ENCODE results near the gene PTCH2.
A peak's percentile ranks its signal among the peaks of the same experiment; 100 is the strongest.

PTCH2 gene

GRCh38 chr1:44808938-44809917, 33.8 kb downstream of the PTCH2 start:
- peak overlapping the region; percentile 72 for H3K27ac ChIP-seq (ENCODE audit: extremely low read depth, low read depth, low read length)
- no peaks in the 10 kb centered on the region for H3K9me3 ChIP-seq (ENCODE audit: control insufficient read depth, insufficient read depth, low read depth, low read length)
- H3K4me1 ChIP-seq (ENCODE audit: control insufficient read depth, insufficient read depth, low read length), result peaks cover 19% of the 10 kb centered on the region
- POLR2A ChIA-PET, result interaction anchor here (0.7 to 4.0 kb wide), 15 partner anchors 9 to 539 kb away, joined by 3 to 84 read pairs (median 7); partner anchors contain the start of genes EIF2B3, HECTD3, MUTYH and PLK3
- CTCF ChIA-PET, result interaction anchor here (0.6 to 2.0 kb wide), 13 partner anchors 8 to 493 kb away, joined by 3 to 13 read pairs (median 4); partner anchors contain the start of genes PLK3 and UROD
- TF ChIP-seq ZNF311 (tag by site-specific recombination; IDR thresholded peaks at IDR 0.05; ENCODE audit: borderline replicate concordance) (no peak), ZFHX2 (tag by site-specific recombination; conservative IDR thresholded peaks at IDR 0.05) (peak; percentile 82), ZIC2 (tag by site-specific recombination; IDR thresholded peaks at IDR 0.05) (peak; percentile 47; the same call in 1 of the 2 replicates), ZBTB48 (tag by site-specific recombination; IDR thresholded peaks at IDR 0.05) (0 out of 2 replicates have a peak, but pooled peaks have one; percentile 33), EGR2 (tag by site-specific recombination; IDR thresholded peaks at IDR 0.05; ENCODE audit: low read depth) (peak; percentile 81), ZNF121 (tag by site-specific recombination; IDR thresholded peaks at IDR 0.05) (0 out of 2 replicates have a peak, but pooled peaks have one; percentile 24)
- TF ChIP-seq, protein P1, sequence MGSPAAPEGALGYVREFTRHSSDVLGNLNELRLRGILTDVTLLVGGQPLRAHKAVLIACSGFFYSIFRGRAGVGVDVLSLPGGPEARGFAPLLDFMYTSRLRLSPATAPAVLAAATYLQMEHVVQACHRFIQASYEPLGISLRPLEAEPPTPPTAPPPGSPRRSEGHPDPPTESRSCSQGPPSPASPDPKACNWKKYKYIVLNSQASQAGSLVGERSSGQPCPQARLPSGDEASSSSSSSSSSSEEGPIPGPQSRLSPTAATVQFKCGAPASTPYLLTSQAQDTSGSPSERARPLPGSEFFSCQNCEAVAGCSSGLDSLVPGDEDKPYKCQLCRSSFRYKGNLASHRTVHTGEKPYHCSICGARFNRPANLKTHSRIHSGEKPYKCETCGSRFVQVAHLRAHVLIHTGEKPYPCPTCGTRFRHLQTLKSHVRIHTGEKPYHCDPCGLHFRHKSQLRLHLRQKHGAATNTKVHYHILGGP (tag by site-specific recombination; IDR thresholded peaks at IDR 0.05), result no peak
- H3K36me3 ChIP-seq (ENCODE audit: control insufficient read depth in 2 of 2, insufficient read depth in 1 of 2, low read length in 2 of 2), result peaks cover 0 to 45% of the 10 kb centered on the region in 2 experiments; a peak in 1 of 3 replicates
- peak overlapping the region; percentile 33 for H3K4me3 ChIP-seq (ENCODE audit: low read depth, low read length)

- Histone ChIP-seq H3K4me1 (ENCODE audit: control insufficient read depth, insufficient read depth, low read length) (peaks cover 19% of the 10 kb centered on the region), H3K36me3 (ENCODE audit: control insufficient read depth in 2 of 2, insufficient read depth in 1 of 2, low read length in 2 of 2) (peaks cover 0 to 49% of the 10 kb centered on the region in 2 experiments; a peak in 1 of 3 replicates), H3K27ac (ENCODE audit: extremely low read depth, low read depth, low read length) (peak within 1 kb of the TSS; percentile 72), H3K9me3 (ENCODE audit: control insufficient read depth, insufficient read depth, low read depth, low read length) (no peaks in the 10 kb centered on the region), H3K4me3 (ENCODE audit: low read depth, low read length) (peak within 1 kb of the TSS; percentile 33)
- ChIA-PET CTCF (interaction anchor here (0.6 to 2.0 kb wide), 13 partner anchors 8 to 204 kb away, joined by 3 to 13 read pairs (median 4); partner anchors contain the start of genes PLK3 and UROD), POLR2A (interaction anchor here (0.5 to 4.0 kb wide), 18 partner anchors 8 to 714 kb away, joined by 3 to 84 read pairs (median 4); partner anchors contain the start of genes BEST4, CCDC163, EIF2B3 and HECTD3)
- TF ChIP-seq PRDM10 (tag by site-specific recombination; IDR thresholded peaks at IDR 0.05) (peak; percentile 98), ZXDB (tag by site-specific recombination; IDR thresholded peaks at IDR 0.05) (peak; percentile 26; the same call in 1 of the 2 replicates), ZNF394 (tag by site-specific recombination; IDR thresholded peaks at IDR 0.05; ENCODE audit: borderline replicate concordance) (peak; percentile 98), ZNF777 (tag by site-specific recombination; IDR thresholded peaks at IDR 0.05; ENCODE audit: borderline replicate concordance) (no peak), ZFP69B (tag by site-specific recombination; IDR thresholded peaks at IDR 0.05) (peak; percentile 78), ZBTB8A (tag by site-specific recombination; IDR thresholded peaks at IDR 0.05) (peak; percentile 71), INSM2 (tag by site-specific recombination; IDR thresholded peaks at IDR 0.05) (no peak), ZNF211 (tag by site-specific recombination; IDR thresholded peaks at IDR 0.05; ENCODE audit: low read depth) (no peak), ZNF600 (tag by site-specific recombination; IDR thresholded peaks at IDR 0.05) (0 out of 2 replicates have a peak, but pooled peaks have one; percentile 35), ZNF692 (tag by site-specific recombination; IDR thresholded peaks at IDR 0.05) (peak; percentile 74; the same call in 1 of the 2 replicates), IKZF3 (tag by site-specific recombination; IDR thresholded peaks at IDR 0.05) (peak; percentile 41; the same call in 1 of the 2 replicates), BCL11B (tag by site-specific recombination; IDR thresholded peaks at IDR 0.05; ENCODE audit: low read depth) (peak; percentile 6; the same call in 1 of the 2 replicates)
These were observed 34.8 kb downstream of the PTCH2 start, which contains the start of gene BTBD19 for GRCh38 chr1:44808063-44808937. Gene BTBD19 (plus strand): TSS chr1:44808523. CDS start chr1:44808821, 298 bp downstream.

Data from HEK293 (cell line).